CD4-positive, alpha-beta T cell treated with Interferon gamma for 1 hour (primary cell): ENCODE measurements around the gene CCDC188.

Source experiments
- DNase-seq: peaks from one replicate; pipeline ENCODE4 v3.0.0-alpha.2; 2020

Gene CCDC188

GRCh38 chr22:20101638-20102037 lies 49.2 kb downstream of the CCDC188 start:
- no peak for DNase-seq

GRCh38 chr22:20099099-20099711 lies 51.6 kb downstream of the CCDC188 start:
- DNase-seq: no peak
